ENCODE results near the gene FDX1. TPM values are rescaled to one million over a fixed set of nuclear protein-coding genes. Genes with fewer than 3 reads are reported as not detected.

Gene FDX1
- total and polyA plus RNA-seq, 2 of the 8 experiments (the other 6 are each of a cell fraction or from before 2014, with no cell fraction given), result 3.7 to 9.6 TPM

GRCh38 chr11:110455718-110456117, 26.0 kb downstream of the FDX1 start:
- TF ChIP-seq ZNF274 (IDR thresholded peaks at IDR 0.05; ENCODE audit: borderline replicate concordance, extremely low read depth, low read length), result no peak
- TF ChIP-seq RNF2 (IDR thresholded peaks at IDR 0.05; ENCODE audit: borderline replicate concordance, low read depth, low read length, missing control alignments, poor library complexity, severe bottlenecking), result no peak
- no peak for TF ChIP-seq BRCA1 (IDR thresholded peaks at IDR 0.05; ENCODE audit: low read depth, low read length)
- TF ChIP-seq TBP (IDR thresholded peaks at IDR 0.05; ENCODE audit: low read depth, low read length), result no peak
- TF ChIP-seq SP4 (IDR thresholded peaks at IDR 0.05; ENCODE audit: low read length), result no peak
- no peak for TF ChIP-seq NRF1 (IDR thresholded peaks at IDR 0.05; ENCODE audit: low read depth, low read length)
- TF ChIP-seq BACH1 (IDR thresholded peaks at IDR 0.05; ENCODE audit: low read length), result no peak
- TF ChIP-seq YY1 (IDR thresholded peaks at IDR 0.05; ENCODE audit: low read depth, low read length), result no peak
- no peak for TF ChIP-seq SIN3A (conservative IDR thresholded peaks at IDR 0.05 in 1 of 2, IDR thresholded peaks at IDR 0.05 in 1 of 2; ENCODE audit: low read depth in 1 of 2, low read length in 2 of 2)
- no peak for TF ChIP-seq CHD2 (IDR thresholded peaks at IDR 0.05; ENCODE audit: low read length)
- TF ChIP-seq POU5F1 (IDR thresholded peaks at IDR 0.05; ENCODE audit: low read depth, low read length), result no peak
- TF ChIP-seq EZH2 (IDR thresholded peaks at IDR 0.05; ENCODE audit: low read depth, low read length, severe bottlenecking), result no peak
- TF ChIP-seq TCF12 (IDR thresholded peaks at IDR 0.05; ENCODE audit: low read depth, low read length), result no peak
- FAIRE-seq, result no peak
- no peaks in the 10 kb centered on the region for H3K23me2 ChIP-seq (ENCODE audit: low read depth, low read length)

More at GRCh38 chr11:110455718-110456117, 26.0 kb downstream of the FDX1 start:
- H3K79me2 ChIP-seq (ENCODE audit: control insufficient read depth in 1 of 2, insufficient read depth in 2 of 2, low read length in 2 of 2), result no peaks in the 10 kb centered on the region
- no peak overlapping the region for H3K4me2 ChIP-seq (ENCODE audit: insufficient read depth in 1 of 2, low read depth in 2 of 2, low read length in 2 of 2)
- H3K4ac ChIP-seq (replicated peaks; ENCODE audit: insufficient read length, low read depth, low read length), result no peak overlapping the region
- no peaks in the 10 kb centered on the region for H3K79me1 ChIP-seq (ENCODE audit: low read depth, low read length)
- no peak overlapping the region for H2AFZ ChIP-seq (ENCODE audit: low read length)
- no peak overlapping the region for H3K23ac ChIP-seq (ENCODE audit: insufficient read length)
- ChIA-PET CTCF (ENCODE audit: partially characterized antibody) (interaction anchor here (0.6 to 3.0 kb wide), 7 partner anchors 9 to 431 kb away, joined by 3 to 15 read pairs (median 3); no protein-coding TSS in a partner anchor), POLR2A (ENCODE audit: partially characterized antibody) (no interaction called here)
- H4K91ac ChIP-seq (replicated peaks; ENCODE audit: insufficient read length, low read length), result no peak overlapping the region
- H4K5ac ChIP-seq (ENCODE audit: insufficient read length, low read depth, low read length), result no peak overlapping the region
- no peak overlapping the region for H3K4me3 ChIP-seq (ENCODE audit: extremely low read depth in 1 of 4, insufficient read depth in 2 of 4, low read depth in 3 of 4, low read length in 4 of 4)
- no peaks in the 10 kb centered on the region for H3K27me3 ChIP-seq (replicated peaks in 1 of 4; ENCODE audit: control insufficient read depth in 3 of 4, extremely low read depth in 1 of 4, insufficient read depth in 3 of 4, low read length in 3 of 4)
- no peak overlapping the region for H3K18ac ChIP-seq (ENCODE audit: extremely low read depth, low read length)
- H3K36me3 ChIP-seq (ENCODE audit: control insufficient read depth in 2 of 4, insufficient read depth in 4 of 4, low read length in 3 of 4), result no peaks in the 10 kb centered on the region
- H3K56ac ChIP-seq (replicated peaks; ENCODE audit: insufficient read length, low read depth, low read length), result no peak overlapping the region
- H2BK12ac ChIP-seq (ENCODE audit: low read depth, low read length), result no peak overlapping the region
- H3K9me3 ChIP-seq (ENCODE audit: insufficient read depth in 2 of 2, low read depth in 1 of 2, low read length in 1 of 2), result no peaks in the 10 kb centered on the region
- no peak overlapping the region for H2BK20ac ChIP-seq (ENCODE audit: low read length)
- no peaks in the 10 kb centered on the region for H3K4me1 ChIP-seq (replicated peaks in 1 of 4; ENCODE audit: control insufficient read depth in 3 of 4, insufficient read depth in 4 of 4, low read length in 3 of 4)
- no peak overlapping the region for H2BK15ac ChIP-seq (ENCODE audit: low read length)
- no peak overlapping the region for H3K27ac ChIP-seq (ENCODE audit: low read depth, low read length)
- no peak overlapping the region for H2BK5ac ChIP-seq (ENCODE audit: low read depth, low read length)
- no peak for DNase-seq (ENCODE audit: low read depth in 1 of 2, low spot score in 2 of 2)
- H2AK5ac ChIP-seq (ENCODE audit: low read depth, low read length), result no peak overlapping the region
- WGBS, 2 experiments (ENCODE audit: extremely low coverage in 1 of 2, insufficient coverage in 1 of 2, insufficient read length in 1 of 2, insufficient replicate concordance in 2 of 2, low coverage in 1 of 2, low lambda C conversion rate in 2 of 2, missing lambda C conversion rate in 1 of 2), result 83% methylated on average over 6 of the region's 6 CpGs; no CpG with 5 or more reads in 1 of the 2 experiments
- H4K8ac ChIP-seq (ENCODE audit: extremely low read depth, insufficient read depth, low read length), result no peak overlapping the region
- H3K9ac ChIP-seq (replicated peaks in 1 of 4; ENCODE audit: extremely low read depth in 1 of 4, low read depth in 3 of 4, low read length in 3 of 4), result peak overlapping the region in 1 of 4 experiments; percentile 34; a peak in 1 of 7 replicates
- no peak overlapping the region for H2BK120ac ChIP-seq (replicated peaks; ENCODE audit: low read depth, low read length)
- no peaks in the 10 kb centered on the region for H4K20me1 ChIP-seq (replicated peaks in 1 of 2; ENCODE audit: control insufficient read depth in 1 of 2, insufficient read depth in 2 of 2, low read length in 2 of 2)
- H3K14ac ChIP-seq (ENCODE audit: insufficient read length), result no peak overlapping the region
